HL-60 (cell line): ENCODE data around the gene CLTB.

ENCODE experiments used
- DNase-seq, 2 experiments: peaks; one replicate each; pipeline ENCODE4 v3.0.0-alpha.2; 2010 to 2020; ENCODE audit warnings: low read depth in 1 of 2, low spot score in 1 of 2
- H3K27ac ChIP-seq: fragments of 250-450 bp; sonication (Bioruptor Pico); replicated peaks from 2 replicates; pipeline ENCODE4 v1.5.1; 2020; ENCODE audit warnings: mild to moderate bottlenecking, moderate library complexity
- H3K27me3 ChIP-seq: fragments of 250-450 bp; sonication (Bioruptor Pico); 2 replicates; pipeline ENCODE4 v1.5.1; 2021; ENCODE audit warnings: mild to moderate bottlenecking, moderate library complexity; ENCODE audit not compliant: insufficient read depth, poor library complexity, severe bottlenecking
- H3K4me3 ChIP-seq: replicated peaks from 2 replicates; pipeline ENCODE4 v1.5.1; 2011; ENCODE audit warnings: mild to moderate bottlenecking, control low read depth, low read length; ENCODE audit not compliant: insufficient read depth
- GABPA ChIP-seq: IDR thresholded peaks from 2 replicates; pipeline ENCODE4 v1.6.1; 2012; ENCODE audit warnings: low read depth
- POLR2AphosphoS5 ChIP-seq: IDR thresholded peaks from 2 replicates; pipeline ENCODE4 v1.6.1; 2012; ENCODE audit warnings: low read depth
- SPI1 ChIP-seq: IDR thresholded peaks from 2 replicates; pipeline ENCODE4 v1.6.1; 2012; ENCODE audit warnings: low read depth, mild to moderate bottlenecking, borderline replicate concordance
- TF ChIP-seq, protein P1 (sequence below): IDR thresholded peaks from 2 replicates; pipeline ENCODE4 v1.6.1; 2012; ENCODE audit warnings: low read depth; ENCODE audit not compliant: insufficient replicate concordance
- TF ChIP-seq, protein P2 (sequence below): IDR thresholded peaks from one replicate; pipeline ENCODE4 v1.5.1; 2011; ENCODE audit warnings: low read length, control low read depth, inconsistent platforms; ENCODE audit not compliant: insufficient read depth

CLTB gene

DNA sequence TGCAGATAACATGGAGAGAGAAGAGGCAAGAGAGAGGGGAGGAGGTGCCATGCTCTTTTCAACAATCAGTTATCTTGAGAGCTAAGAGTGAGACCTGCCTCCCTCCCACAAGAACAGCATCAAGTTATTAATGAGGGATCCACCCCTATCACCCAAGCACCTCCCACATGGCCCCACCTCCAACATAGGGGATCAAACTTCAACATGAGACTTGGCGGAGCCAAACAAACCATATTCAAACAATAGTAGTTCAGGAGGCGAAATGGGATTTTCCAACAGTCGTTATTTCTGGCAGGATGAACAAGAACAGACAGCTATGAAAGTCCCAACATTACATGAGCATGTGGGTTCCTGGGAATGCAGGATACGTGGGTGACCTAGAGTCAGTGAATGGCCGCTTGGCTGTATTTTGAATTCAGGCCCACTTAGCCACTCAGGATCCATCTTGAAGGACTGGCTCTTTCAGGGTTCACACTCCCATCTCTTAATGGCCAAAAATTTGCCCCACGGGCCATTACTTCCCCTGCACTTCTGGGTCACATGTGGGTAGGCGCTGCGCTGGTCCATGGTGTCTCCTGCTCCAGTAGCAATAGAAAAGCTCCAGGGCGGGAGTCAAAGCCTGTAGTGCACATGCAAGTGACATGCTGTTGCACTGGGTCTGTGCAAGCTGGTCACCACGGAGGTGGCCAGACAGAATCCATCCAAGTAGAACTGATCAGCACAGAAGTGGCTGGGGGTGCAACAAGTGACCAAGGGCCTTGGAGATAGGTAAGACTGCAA, 24.8 kb upstream of the CLTB start:
- Histone ChIP-seq H3K4me3 (no peak overlapping the region), H3K27ac (no peak overlapping the region), H3K27me3 (no peaks in the 10 kb centered on the region)
- TF ChIP-seq GABPA (no peak), SPI1 (no peak), POLR2AphosphoS5 (no peak)
- TF ChIP-seq, protein P1, sequence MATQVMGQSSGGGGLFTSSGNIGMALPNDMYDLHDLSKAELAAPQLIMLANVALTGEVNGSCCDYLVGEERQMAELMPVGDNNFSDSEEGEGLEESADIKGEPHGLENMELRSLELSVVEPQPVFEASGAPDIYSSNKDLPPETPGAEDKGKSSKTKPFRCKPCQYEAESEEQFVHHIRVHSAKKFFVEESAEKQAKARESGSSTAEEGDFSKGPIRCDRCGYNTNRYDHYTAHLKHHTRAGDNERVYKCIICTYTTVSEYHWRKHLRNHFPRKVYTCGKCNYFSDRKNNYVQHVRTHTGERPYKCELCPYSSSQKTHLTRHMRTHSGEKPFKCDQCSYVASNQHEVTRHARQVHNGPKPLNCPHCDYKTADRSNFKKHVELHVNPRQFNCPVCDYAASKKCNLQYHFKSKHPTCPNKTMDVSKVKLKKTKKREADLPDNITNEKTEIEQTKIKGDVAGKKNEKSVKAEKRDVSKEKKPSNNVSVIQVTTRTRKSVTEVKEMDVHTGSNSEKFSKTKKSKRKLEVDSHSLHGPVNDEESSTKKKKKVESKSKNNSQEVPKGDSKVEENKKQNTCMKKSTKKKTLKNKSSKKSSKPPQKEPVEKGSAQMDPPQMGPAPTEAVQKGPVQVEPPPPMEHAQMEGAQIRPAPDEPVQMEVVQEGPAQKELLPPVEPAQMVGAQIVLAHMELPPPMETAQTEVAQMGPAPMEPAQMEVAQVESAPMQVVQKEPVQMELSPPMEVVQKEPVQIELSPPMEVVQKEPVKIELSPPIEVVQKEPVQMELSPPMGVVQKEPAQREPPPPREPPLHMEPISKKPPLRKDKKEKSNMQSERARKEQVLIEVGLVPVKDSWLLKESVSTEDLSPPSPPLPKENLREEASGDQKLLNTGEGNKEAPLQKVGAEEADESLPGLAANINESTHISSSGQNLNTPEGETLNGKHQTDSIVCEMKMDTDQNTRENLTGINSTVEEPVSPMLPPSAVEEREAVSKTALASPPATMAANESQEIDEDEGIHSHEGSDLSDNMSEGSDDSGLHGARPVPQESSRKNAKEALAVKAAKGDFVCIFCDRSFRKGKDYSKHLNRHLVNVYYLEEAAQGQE, result no peak
- TF ChIP-seq, protein P2, sequence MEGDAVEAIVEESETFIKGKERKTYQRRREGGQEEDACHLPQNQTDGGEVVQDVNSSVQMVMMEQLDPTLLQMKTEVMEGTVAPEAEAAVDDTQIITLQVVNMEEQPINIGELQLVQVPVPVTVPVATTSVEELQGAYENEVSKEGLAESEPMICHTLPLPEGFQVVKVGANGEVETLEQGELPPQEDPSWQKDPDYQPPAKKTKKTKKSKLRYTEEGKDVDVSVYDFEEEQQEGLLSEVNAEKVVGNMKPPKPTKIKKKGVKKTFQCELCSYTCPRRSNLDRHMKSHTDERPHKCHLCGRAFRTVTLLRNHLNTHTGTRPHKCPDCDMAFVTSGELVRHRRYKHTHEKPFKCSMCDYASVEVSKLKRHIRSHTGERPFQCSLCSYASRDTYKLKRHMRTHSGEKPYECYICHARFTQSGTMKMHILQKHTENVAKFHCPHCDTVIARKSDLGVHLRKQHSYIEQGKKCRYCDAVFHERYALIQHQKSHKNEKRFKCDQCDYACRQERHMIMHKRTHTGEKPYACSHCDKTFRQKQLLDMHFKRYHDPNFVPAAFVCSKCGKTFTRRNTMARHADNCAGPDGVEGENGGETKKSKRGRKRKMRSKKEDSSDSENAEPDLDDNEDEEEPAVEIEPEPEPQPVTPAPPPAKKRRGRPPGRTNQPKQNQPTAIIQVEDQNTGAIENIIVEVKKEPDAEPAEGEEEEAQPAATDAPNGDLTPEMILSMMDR, result no peak
- no peak for DNase-seq

DNA sequence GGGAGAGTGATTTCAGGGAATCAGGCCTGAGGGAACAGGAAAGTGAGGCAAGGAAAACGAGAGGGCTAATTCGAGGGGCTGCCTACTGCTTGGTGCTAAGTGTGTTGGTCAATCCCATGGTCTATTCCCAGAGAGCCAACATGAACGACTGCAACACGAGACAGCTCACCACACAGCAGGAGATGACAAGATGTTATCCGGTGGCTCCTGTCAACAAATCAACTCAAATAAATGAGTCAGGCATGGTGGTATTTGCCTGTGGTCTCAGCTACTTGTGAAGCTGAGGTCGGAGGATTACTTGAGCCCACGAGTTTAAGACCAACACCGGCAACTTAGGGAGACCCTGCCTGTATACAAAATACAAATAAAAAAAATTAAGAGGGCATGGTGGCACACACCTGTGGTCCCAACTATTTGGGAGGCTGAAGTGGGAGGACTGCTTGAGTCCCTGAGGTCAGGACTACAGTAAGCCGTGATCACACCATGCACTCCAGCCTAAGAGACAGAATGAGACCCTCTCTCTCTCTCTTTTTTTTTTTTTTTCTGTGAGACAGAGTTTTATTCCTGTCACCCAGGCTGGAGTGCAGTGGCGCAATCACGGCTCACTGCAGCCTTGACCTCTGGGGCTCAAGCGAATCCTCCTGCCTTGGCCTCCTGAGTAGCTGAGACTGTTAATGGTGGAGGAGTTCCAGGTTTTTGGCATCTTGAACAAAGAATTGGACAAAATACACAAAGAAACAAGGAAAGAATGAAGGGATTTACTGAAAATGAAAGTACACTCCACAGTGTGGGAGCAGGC, 22.8 kb upstream of the CLTB start:
- no peak for DNase-seq
- TF ChIP-seq SPI1, result no peak
- TF ChIP-seq POLR2AphosphoS5, result no peak
- TF ChIP-seq, protein P2, result no peak
- TF ChIP-seq GABPA, result no peak
- H3K4me3 ChIP-seq, result no peak overlapping the region
- H3K27ac ChIP-seq, result no peak overlapping the region
- no peaks in the 10 kb centered on the region for H3K27me3 ChIP-seq

DNA sequence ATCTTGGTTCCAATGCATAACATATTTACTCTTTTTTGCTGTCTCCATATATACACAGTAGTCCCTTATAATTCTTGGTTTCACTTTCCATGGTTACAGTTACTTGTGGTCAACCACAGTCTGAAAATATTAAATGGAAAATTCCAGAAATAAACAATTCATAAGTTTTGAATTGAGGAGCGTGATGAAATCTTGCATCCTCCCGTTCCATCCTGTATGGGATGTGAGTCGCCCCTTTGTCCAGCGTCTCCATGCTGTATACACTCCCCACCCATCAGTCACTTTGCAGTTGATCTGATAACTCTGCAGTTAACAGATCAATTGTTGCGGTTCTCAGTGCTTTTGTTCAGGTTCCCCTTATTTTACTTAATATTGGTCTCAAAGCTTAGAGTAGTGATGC, 20.3 kb upstream of the CLTB start:
- TF ChIP-seq, protein P1, result no peak
- TF ChIP-seq, protein P2, result no peak
- no peak for TF ChIP-seq GABPA
- TF ChIP-seq SPI1, result no peak
- peak overlapping the region; percentile 2 for H3K4me3 ChIP-seq
- no peak for DNase-seq

More for the DNA sequence above, 20.3 kb upstream of the CLTB start:
- peak overlapping the region; percentile 44 for H3K27ac ChIP-seq
- no peaks in the 10 kb centered on the region for H3K27me3 ChIP-seq
